ENCODE results near the gene TMEM223. TPM values are rescaled to one million over a fixed set of nuclear protein-coding genes. Genes with fewer than 3 reads are reported as not detected.
"Not testable (repeated sequence)": the region's sequence is repeated elsewhere in the genome, so short reads cannot be mapped to it uniquely, and the experiment has no call there.

TMEM223 gene, protein sequence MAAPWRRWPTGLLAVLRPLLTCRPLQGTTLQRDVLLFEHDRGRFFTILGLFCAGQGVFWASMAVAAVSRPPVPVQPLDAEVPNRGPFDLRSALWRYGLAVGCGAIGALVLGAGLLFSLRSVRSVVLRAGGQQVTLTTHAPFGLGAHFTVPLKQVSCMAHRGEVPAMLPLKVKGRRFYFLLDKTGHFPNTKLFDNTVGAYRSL
- total RNA-seq (10 to 100 TPM; 21.6 to 23.1 TPM), polyA plus RNA-seq (10 to 100 TPM; 38.9 to 45.5 TPM)

DNA sequence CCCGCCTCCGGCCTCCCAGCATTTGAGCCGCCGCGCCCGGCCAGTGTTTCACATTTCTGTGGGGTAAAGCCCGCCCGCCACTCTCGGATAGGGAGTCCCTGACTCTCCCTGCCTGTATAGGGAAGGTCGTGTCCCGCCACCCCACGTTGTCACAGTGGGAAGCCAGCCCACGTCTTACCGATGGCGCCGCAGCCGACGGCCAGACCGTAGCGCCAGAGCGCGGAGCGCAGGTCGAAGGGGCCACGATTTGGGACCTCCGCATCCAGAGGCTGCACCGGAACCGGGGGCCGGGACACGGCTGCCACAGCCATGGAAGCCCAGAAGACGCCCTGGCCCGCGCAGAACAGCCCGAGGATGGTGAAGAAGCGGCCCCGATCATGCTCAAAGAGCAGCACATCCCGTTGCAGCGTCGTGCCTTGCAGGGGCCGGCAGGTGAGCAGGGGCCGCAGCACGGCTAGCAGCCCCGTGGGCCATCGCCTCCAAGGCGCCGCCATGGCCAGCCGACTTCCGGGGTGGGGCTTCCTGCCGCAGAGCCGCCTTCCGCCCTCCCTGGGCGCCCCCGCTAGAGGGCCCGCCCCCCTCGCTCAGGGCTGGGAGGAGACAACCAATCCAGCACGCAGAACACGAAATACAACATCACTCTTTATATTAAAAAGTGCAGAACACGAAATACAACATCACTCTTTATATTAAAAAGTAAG, at the start of gene TMEM223:
TMEM223 (minus strand) TSS at position 506 of the 701 bp plus-strand sequence; CDS start at position 494, 12 bp downstream.
- ChIA-PET POLR2A (ENCODE audit: partially characterized antibody) (interaction anchor here (0.8 to 25.8 kb wide), 17 partner anchors 12 to 170 kb away, joined by 3 to 801 read pairs (median 7); partner anchors contain the start of genes B3GAT3, C11orf98, CSKMT and HNRNPUL2), CTCF (ENCODE audit: partially characterized antibody) (no interaction called here)
- Mint-ChIP-seq H3K4me3 (peak within 1 kb of the TSS; percentile 83 to 95 (median 88)), H3K9me3 (peaks cover 0 to 1% (median 0%) of the 10 kb centered on the region in 8 donors), H3K27ac (peak within 1 kb of the TSS; percentile 89 to 98 (median 95)), H3K36me3 (peaks cover 35 to 74% of the 10 kb centered on the region in 2 donors), H3K4me1 (peaks cover 31 to 73% (median 48%) of the 10 kb centered on the region in 4 donors), H3K27me3 (no peaks in the 10 kb centered on the region)
- H3K4me3 ChIP-seq (ENCODE audit: low read length in 2 of 2): peak within 1 kb of the TSS; percentile 66 to 81
- peaks cover 55% of the 10 kb centered on the region for H3K36me3 ChIP-seq (ENCODE audit: insufficient read depth, low read length)
- H3K9me3 ChIP-seq (ENCODE audit: control insufficient read depth in 1 of 2, low read length in 2 of 2): no peaks in the 10 kb centered on the region
- intact Hi-C loops (cut with micrococcal nuclease): loop anchor here (1.0 kb wide), 2 partner anchors 14 to 64 kb away; partner anchors contain the start of gene NXF1
- H3K27ac ChIP-seq (ENCODE audit: low read depth, low read length): peak within 1 kb of the TSS; percentile 84
- DNase-seq: peak; percentile 86 to 92 (median 87)
- H3K27me3 ChIP-seq (ENCODE audit: insufficient read depth, low read length): no peaks in the 10 kb centered on the region
- peaks cover 46% of the 10 kb centered on the region for H3K4me1 ChIP-seq (ENCODE audit: insufficient read depth, low read length)

DNA sequence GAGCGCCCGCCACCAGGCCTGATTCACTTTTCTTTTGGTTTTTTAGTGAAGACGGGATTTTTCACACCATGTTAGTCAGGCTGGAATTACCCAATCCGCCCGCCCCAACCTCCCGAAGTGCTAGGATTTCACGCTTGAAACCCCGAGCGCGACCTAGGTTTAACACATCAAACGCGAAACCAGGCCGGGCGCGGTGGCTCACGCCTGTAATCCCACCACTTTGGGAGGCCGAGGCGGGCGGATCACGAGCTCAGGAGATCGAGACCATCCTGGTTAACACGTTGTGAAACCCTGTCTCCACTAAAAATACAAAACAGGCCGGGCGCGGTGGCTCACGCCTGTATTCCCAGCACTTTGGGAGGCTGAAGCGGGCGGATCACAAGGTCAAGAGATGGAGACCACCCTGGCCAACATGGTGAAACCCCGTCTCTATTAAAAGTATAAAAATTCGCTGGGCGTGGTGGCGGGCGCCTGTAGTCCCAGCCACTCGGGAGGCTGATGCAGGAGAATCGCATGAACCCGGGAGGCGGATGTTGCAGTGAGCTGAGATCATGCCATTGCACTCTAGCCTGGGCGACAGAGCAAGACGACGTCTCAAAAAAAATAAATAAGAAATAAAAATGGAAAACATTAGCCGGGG, 49.0 kb upstream of the TMEM223 start:
- Histone ChIP-seq H3K4me3 (ENCODE audit: low read length in 2 of 2) (peak overlapping the region in 1 of 2 donors; percentile 86), H3K27ac (ENCODE audit: low read depth, low read length) (peak overlapping the region; percentile 98), H3K4me1 (ENCODE audit: insufficient read depth, low read length) (peaks cover 32% of the 10 kb centered on the region)
- H3K27ac Mint-ChIP-seq; H3K27me3 Mint-ChIP-seq; H3K27me3 ChIP-seq (ENCODE audit: insufficient read depth, low read length); H3K9me3 ChIP-seq (ENCODE audit: control insufficient read depth in 1 of 2, low read length in 2 of 2); H3K36me3 ChIP-seq (ENCODE audit: insufficient read depth, low read length); H3K9me3 Mint-ChIP-seq; H3K4me3 Mint-ChIP-seq: not testable (repeated sequence)
- Mint-ChIP-seq H3K36me3 (peaks cover 8 to 22% of the 10 kb centered on the region in 2 donors), H3K4me1 (peaks cover 10 to 38% (median 22%) of the 10 kb centered on the region in 4 donors)
- peak in 1 of 5 donors; percentile 92 for DNase-seq
- POLR2A ChIA-PET (ENCODE audit: partially characterized antibody): interaction anchor here (0.6 to 13.8 kb wide), 77 partner anchors 8 to 1938 kb away, joined by 3 to 801 read pairs (median 6); partner anchors contain the start of genes B3GAT3, BAD, BSCL2 and C11orf98
- CTCF ChIA-PET (ENCODE audit: partially characterized antibody): interaction anchor here (2.7 to 3.0 kb wide), 2 partner anchors 14 to 54 kb away, joined by 9 to 27 read pairs; partner anchors contain the start of gene TMEM179B
- intact Hi-C loops (cut with micrococcal nuclease): loop anchor here (1.0 to 2.0 kb wide), 4 partner anchors 40 to 132 kb away; partner anchors contain the start of genes HNRNPUL2 and TMEM179B

DNA sequence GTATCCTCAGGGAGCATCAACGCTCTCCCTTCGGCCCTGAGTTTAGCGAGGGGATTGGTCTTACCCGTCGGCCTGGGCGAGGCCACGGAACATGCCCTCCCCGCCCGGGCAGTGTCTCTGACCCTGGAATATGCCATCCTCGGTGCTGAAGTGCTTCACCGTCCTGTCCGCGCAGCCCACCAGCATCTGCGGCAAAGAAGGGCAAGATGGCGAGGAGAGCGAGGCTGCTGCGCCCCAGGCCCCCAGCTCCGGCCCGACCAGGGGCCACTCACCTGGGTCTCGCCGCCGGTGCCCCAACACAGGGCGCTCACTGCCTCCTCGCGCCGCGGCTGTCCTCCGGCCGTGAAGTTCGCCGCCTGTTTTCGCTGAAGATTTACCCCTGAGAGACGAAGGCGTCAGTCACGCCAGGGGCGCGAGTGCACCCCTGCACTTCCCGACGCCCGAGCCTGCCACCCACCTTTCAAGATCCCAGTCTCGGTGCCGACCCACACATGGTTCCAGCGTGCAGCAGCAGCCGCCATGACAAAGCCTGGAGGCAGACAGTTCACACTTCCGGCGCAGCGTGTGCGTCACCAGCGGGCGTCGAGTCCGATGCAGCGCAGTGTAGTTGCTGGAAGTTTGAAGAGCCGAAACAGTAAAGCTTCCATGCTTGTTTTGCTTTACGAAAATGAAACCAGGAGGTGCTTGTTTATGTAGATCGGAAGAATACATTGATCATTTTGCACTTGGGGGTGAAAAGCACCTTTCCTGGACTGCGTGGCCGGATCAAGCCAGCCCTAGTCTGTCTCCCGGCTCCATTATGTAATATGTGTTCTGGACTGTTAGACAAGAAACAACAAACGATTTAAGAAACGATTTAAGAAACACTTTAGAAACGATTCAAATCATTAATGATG, 47.5 kb upstream of the TMEM223 start, which contains the start of gene WDR74:
WDR74 (minus strand) TSS at position 541 of the 896 bp plus-strand sequence; CDS start at position 521, 20 bp downstream.
- H3K27me3 Mint-ChIP-seq: no peaks in the 10 kb centered on the region
- Histone ChIP-seq H3K27ac (ENCODE audit: low read depth, low read length) (peak within 1 kb of the TSS; percentile 98), H3K36me3 (ENCODE audit: insufficient read depth, low read length) (peaks cover 21% of the 10 kb centered on the region), H3K9me3 (ENCODE audit: control insufficient read depth in 1 of 2, low read length in 2 of 2) (no peaks in the 10 kb centered on the region), H3K4me1 (ENCODE audit: insufficient read depth, low read length) (peaks cover 32% of the 10 kb centered on the region), H3K4me3 (ENCODE audit: low read length in 2 of 2) (peak within 1 kb of the TSS; percentile 86 to 87), H3K27me3 (ENCODE audit: insufficient read depth, low read length) (no peaks in the 10 kb centered on the region)
- peaks cover 0 to 7% (median 0%) of the 10 kb centered on the region in 8 donors for H3K9me3 Mint-ChIP-seq
- CTCF ChIA-PET (ENCODE audit: partially characterized antibody): interaction anchor here (1.1 to 3.0 kb wide), 3 partner anchors 16 to 53 kb away, joined by 3 to 27 read pairs (median 9); partner anchors contain the start of gene TMEM179B
- H3K27ac Mint-ChIP-seq: no peak within 1 kb of the TSS
- H3K4me1 Mint-ChIP-seq: peaks cover 13 to 45% (median 28%) of the 10 kb centered on the region in 4 donors
- peak; percentile 90 to 96 (median 93) for DNase-seq
- H3K4me3 Mint-ChIP-seq: peak within 1 kb of the TSS in 2 of 8 donors; percentile 42 to 45
- peaks cover 15 to 36% of the 10 kb centered on the region in 2 donors for H3K36me3 Mint-ChIP-seq
- intact Hi-C loops (cut with micrococcal nuclease): loop anchor here (1.0 kb wide), 2 partner anchors 8 to 34 kb away; partner anchors contain the start of gene NXF1
- POLR2A ChIA-PET (ENCODE audit: partially characterized antibody): interaction anchor here (0.5 to 13.8 kb wide), 40 partner anchors 7 to 1478 kb away, joined by 3 to 801 read pairs (median 12); partner anchors contain the start of genes B3GAT3, BSCL2, C11orf98 and CSKMT

DNA sequence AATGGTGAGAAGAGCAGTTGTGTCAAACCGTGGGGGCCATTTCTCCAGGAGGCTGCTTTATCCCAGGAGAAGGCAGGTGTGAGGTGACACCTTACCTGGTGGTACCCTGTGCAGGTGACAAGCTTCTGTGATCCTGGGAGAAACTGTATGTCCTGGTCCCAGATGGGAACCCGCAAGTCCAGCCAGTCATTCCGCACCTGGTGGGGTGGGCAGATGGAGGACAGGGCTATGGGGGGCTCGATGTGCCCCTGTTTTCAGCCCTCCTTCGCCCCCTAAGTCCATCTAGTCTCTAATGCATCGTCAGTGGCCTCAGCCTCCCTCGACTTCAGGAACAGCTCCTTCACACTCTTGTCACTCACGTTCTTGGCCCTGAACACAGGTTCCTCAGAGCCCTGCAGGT, 43.5 kb upstream of the TMEM223 start:
- H3K4me3 ChIP-seq (ENCODE audit: low read length in 2 of 2): no peak overlapping the region
- intact Hi-C loops (cut with micrococcal nuclease): no loop called here
- H3K27ac ChIP-seq (ENCODE audit: low read depth, low read length): no peak overlapping the region
- H3K9me3 Mint-ChIP-seq: peaks cover 0 to 2% (median 0%) of the 10 kb centered on the region in 8 donors
- H3K27ac Mint-ChIP-seq: peak overlapping the region in 4 of 7 donors; percentile 17 to 79 (median 38)
- H3K36me3 ChIP-seq (ENCODE audit: insufficient read depth, low read length): peaks cover 24% of the 10 kb centered on the region
- ChIA-PET POLR2A (ENCODE audit: partially characterized antibody) (interaction anchor here (0.8 to 13.8 kb wide), 5 partner anchors 9 to 244 kb away, joined by 3 to 801 read pairs (median 3); partner anchors contain the start of genes NXF1, TMEM179B, TMEM223 and TUT1), CTCF (ENCODE audit: partially characterized antibody) (no interaction called here)
- peaks cover 15 to 56% of the 10 kb centered on the region in 2 donors for H3K36me3 Mint-ChIP-seq
- no peaks in the 10 kb centered on the region for H3K27me3 Mint-ChIP-seq
- H3K9me3 ChIP-seq (ENCODE audit: control insufficient read depth in 1 of 2, low read length in 2 of 2): no peaks in the 10 kb centered on the region
- H3K4me1 Mint-ChIP-seq: peaks cover 23 to 66% (median 44%) of the 10 kb centered on the region in 4 donors
- H3K4me1 ChIP-seq (ENCODE audit: insufficient read depth, low read length): peaks cover 39% of the 10 kb centered on the region
- no peaks in the 10 kb centered on the region for H3K27me3 ChIP-seq (ENCODE audit: insufficient read depth, low read length)
- DNase-seq: no peak
- peak overlapping the region in 1 of 8 donors; percentile 32 for H3K4me3 Mint-ChIP-seq

DNA sequence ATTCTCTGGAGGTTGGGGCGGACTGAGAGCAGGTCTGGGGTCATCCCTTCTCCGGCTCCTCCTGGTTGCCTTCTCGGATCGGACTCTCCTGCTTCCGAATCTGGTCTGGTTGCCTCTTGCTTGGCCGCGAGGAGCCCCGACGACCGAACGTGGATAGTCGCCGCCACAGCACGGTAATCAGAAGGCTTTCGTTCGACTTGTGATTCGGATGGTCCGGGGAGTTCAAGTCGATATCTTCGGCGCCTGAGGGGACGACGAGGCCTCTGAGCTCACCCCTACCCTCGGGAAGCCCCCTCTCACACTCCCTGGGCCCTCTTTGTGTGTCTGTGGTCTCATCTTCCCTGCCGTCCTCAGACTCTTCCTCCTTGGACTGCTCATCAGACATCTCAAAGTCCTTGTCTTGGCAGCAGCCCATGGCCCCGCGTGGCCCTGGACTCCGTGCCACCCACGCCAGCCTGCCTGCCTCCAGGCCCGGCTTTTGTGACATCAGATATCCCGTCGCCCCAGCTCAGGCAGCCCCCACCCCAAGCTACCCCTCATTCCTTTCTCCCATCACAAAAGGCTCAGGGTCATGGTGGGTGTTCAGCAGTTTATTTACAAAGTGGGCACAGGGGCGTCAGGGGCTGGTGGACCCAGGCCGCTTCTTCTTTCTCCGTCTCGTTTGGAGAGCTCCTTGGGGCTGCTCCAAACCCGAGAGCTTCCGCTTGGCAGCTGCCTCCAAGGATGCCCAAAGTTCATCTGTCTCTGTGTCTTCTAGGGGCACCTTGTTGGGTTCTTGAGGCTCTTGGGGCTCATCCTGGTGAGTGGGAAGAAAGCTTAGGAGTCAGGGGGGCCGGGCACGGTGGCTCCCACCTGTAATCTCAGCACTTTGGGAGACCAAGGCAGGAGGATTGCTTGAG, 40.8 kb upstream of the TMEM223 start, which contains the start of gene TEX54:
TEX54 (minus strand) TSS at position 506 of the 899 bp plus-strand sequence.
- Histone ChIP-seq H3K27ac (ENCODE audit: low read depth, low read length) (peak within 1 kb of the TSS; percentile 97), H3K4me3 (ENCODE audit: low read length in 2 of 2) (peak within 1 kb of the TSS; percentile 82 to 85), H3K27me3 (ENCODE audit: insufficient read depth, low read length) (no peaks in the 10 kb centered on the region), H3K9me3 (ENCODE audit: control insufficient read depth in 1 of 2, low read length in 2 of 2) (no peaks in the 10 kb centered on the region), H3K36me3 (ENCODE audit: insufficient read depth, low read length) (peaks cover 25% of the 10 kb centered on the region), H3K4me1 (ENCODE audit: insufficient read depth, low read length) (peaks cover 33% of the 10 kb centered on the region)
- H3K9me3 Mint-ChIP-seq: no peaks in the 10 kb centered on the region
- DNase-seq: no peak
- peaks cover 22 to 56% (median 42%) of the 10 kb centered on the region in 4 donors for H3K4me1 Mint-ChIP-seq
- intact Hi-C loops (cut with micrococcal nuclease): loop anchor here (1.0 to 2.0 kb wide), 7 partner anchors 24 to 233 kb away; partner anchors contain the start of genes NXF1, TMEM179B and TTC9C
- no peaks in the 10 kb centered on the region for H3K27me3 Mint-ChIP-seq
- POLR2A ChIA-PET (ENCODE audit: partially characterized antibody): interaction anchor here (0.5 to 13.8 kb wide), 28 partner anchors 9 to 1485 kb away, joined by 3 to 801 read pairs (median 6); partner anchors contain the start of genes B3GAT3, C11orf98, CSKMT and EEF1G
- CTCF ChIA-PET (ENCODE audit: partially characterized antibody): interaction anchor here (2.2 kb wide), 1 partner anchor 46 kb away, joined by 11 read pairs; the partner anchor contains the start of gene TMEM179B
- peaks cover 13 to 51% of the 10 kb centered on the region in 2 donors for H3K36me3 Mint-ChIP-seq
- peak within 1 kb of the TSS; percentile 94 to 100 (median 98) for H3K4me3 Mint-ChIP-seq
- peak within 1 kb of the TSS; percentile 94 to 100 (median 99) for H3K27ac Mint-ChIP-seq
